Mesodermal cell (in vitro differentiated cells): Measurements from ENCODE around the gene RAB22A. TPM values are rescaled to one million over a fixed set of nuclear protein-coding genes. Genes with fewer than 3 reads are reported as not detected.
A peak's percentile ranks its signal among the peaks of the same experiment; 100 is the strongest.

Experiments used
- H3K27ac ChIP-seq: 2 replicates; pipeline ENCODE4 v1.7.0; 2013; ENCODE audit warnings: mild to moderate bottlenecking, low read depth, low read length, moderate library complexity; ENCODE audit not compliant: severe bottlenecking
- H3K36me3 ChIP-seq: 2 replicates; pipeline ENCODE4 v1.7.1; 2013; ENCODE audit warnings: mild to moderate bottlenecking, low read length, moderate library complexity; ENCODE audit not compliant: control insufficient read depth, insufficient read depth
- H3K4me1 ChIP-seq: one replicate; pipeline ENCODE4 v1.7.1; 2013; ENCODE audit warnings: mild to moderate bottlenecking, low read length; ENCODE audit not compliant: insufficient read depth, control insufficient read depth, poor library complexity, severe bottlenecking
- H3K4me3 ChIP-seq: 2 replicates; pipeline ENCODE4 v1.7.0; 2013; ENCODE audit warnings: low read length, control low read depth, mild to moderate bottlenecking; ENCODE audit not compliant: insufficient read depth, poor library complexity, severe bottlenecking; ENCODE audit errors: extremely low read depth
- H3K9me3 ChIP-seq: 2 replicates; pipeline ENCODE4 v1.7.1; 2013; ENCODE audit warnings: mild to moderate bottlenecking, low read length, moderate library complexity; ENCODE audit not compliant: control insufficient read depth
- WGBS, 2 experiments: methylation state at CpG; one replicate each; pipeline ENCODE4 v1.1.5; 2013; ENCODE audit warnings: missing lambda C conversion rate in 2 of 2; ENCODE audit not compliant: insufficient coverage in 2 of 2; 5-methylcytosine and 5-hydroxymethylcytosine counted together
- polyA plus RNA-seq, 2 experiments: library from polyadenylated mRNA; stranded (reverse); fragments of 50-300 nt; gene quantifications; one replicate each; pipeline ENCODE4 v1.2.3, GENCODE V29; 2013

The RAB22A gene, protein sequence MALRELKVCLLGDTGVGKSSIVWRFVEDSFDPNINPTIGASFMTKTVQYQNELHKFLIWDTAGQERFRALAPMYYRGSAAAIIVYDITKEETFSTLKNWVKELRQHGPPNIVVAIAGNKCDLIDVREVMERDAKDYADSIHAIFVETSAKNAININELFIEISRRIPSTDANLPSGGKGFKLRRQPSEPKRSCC
- polyA plus RNA-seq (2013, experiment 1 of 2): 6.8 TPM
- 6.3 TPM for polyA plus RNA-seq (2013, experiment 2 of 2)

DNA sequence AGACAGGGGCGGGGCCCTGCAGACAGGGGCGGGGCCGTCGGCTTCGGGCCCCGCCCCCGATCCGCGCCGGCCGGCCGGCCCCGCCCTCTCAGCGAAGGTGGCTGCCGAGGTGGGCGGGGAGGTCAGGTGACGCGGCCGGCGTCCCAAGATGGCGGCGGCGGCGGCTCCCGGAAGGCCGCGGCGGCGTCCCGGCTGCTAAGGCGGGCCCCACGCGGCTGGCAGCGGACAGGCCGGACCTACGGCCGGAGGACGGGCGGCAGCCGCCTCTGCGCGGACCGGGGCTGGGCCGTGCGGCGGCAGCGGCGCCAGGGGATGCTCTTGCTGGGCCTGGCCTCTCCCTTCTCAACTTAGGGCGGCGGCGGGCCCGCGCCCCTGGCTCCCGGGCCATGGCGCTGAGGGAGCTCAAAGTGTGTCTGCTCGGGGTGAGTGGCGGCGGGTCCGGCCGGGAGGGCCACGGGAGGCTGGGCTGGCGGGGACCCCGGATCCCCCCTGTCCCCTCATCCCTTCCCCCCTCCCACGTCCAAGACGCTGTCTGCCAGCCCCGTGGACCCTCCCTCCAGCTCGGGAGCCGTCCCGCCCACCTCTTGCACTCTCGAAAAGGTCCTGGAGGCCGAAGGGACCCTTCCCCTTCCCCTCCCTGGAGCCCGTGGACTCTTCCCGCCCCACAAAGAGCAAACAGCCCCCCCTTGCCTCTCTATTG lies at the start of gene RAB22A:
Gene RAB22A, plus strand, starts transcription at position 125 of the 700 bp plus-strand sequence. Its CDS starts 262 bp downstream, at position 387.
- peaks cover 41% of the 10 kb centered on the region for H3K36me3 ChIP-seq
- no peaks in the 10 kb centered on the region for H3K9me3 ChIP-seq
- H3K27ac ChIP-seq: peak within 1 kb of the TSS; percentile 84
- 0 to 1% methylated on average over 40 to 46 of the region's 73 CpGs for WGBS, 2 experiments
- no peaks in the 10 kb centered on the region for H3K4me1 ChIP-seq
- H3K4me3 ChIP-seq: peak within 1 kb of the TSS; percentile 83

DNA sequence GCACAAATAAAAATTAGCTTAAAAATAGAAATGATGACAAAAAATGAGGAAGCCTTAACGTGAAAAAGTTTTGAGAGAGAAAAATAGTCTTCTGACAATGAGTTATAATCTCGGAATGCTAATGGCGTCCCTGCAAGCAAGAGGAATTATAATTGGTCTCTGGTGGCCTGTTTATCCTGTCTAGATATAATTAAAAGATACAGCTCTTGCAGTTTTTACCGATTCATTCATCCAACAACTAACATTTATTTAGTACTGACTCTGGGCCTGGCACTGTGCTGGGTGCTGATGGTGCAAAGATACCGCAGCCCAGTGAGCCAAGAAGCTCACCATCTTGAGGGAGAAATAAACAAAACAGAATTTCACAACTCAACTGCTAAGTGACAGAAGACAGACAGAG lies 49.5 kb upstream of the RAB22A start:
- 93 to 100% methylated on average over 2 to 3 of the region's 5 CpGs for WGBS, 2 experiments
- H3K9me3 ChIP-seq: no peaks in the 10 kb centered on the region
- H3K27ac ChIP-seq: no peak overlapping the region
- no peaks in the 10 kb centered on the region for H3K4me1 ChIP-seq
- H3K4me3 ChIP-seq: no peak overlapping the region
- H3K36me3 ChIP-seq: peaks cover 45% of the 10 kb centered on the region

DNA sequence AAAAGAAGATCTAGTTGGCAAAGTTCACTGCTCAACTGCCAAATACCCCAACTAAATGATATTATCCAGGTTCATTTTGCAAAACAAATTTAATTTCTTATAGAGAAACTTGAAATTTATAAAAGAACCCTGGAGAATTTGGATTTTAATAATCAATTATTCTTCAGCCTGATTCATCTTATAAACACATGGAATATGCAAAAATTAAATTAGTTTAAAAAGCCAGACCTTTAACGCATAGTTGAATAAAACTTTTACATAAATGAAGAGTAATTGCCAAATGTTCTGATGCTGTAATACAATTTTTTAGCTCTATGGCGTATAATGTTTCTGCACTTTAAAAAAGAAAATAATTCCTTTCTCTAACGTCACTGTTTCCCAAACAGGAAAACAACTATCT lies 47.9 kb upstream of the RAB22A start:
- H3K27ac ChIP-seq: no peak overlapping the region
- H3K9me3 ChIP-seq: no peaks in the 10 kb centered on the region
- H3K36me3 ChIP-seq: peaks cover 58% of the 10 kb centered on the region
- H3K4me3 ChIP-seq: no peak overlapping the region
- no CpG with 5 or more reads among the region's 3 CpGs for WGBS, 2 experiments
- H3K4me1 ChIP-seq: no peaks in the 10 kb centered on the region

DNA sequence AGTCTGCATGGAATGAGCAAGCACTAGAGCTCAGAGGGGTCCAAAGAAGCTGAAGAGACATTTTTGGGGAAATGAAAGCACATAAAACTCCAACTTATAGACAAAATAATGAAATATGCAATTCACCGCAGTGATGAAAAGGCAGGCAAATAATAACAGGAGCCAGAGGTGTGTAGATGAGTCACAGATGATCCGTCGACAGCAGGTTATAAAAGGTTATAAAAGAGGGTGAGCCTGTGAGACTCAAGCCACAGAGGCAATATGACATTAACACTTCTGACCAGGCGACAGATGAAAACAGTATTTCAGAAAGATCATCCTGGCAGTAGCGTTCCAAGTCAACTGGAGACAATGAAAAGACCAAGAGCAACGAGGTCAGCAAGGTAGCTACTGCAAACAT lies 45.2 kb upstream of the RAB22A start:
- H3K4me1 ChIP-seq: no peaks in the 10 kb centered on the region
- peaks cover 56% of the 10 kb centered on the region for H3K36me3 ChIP-seq
- no peak overlapping the region for H3K4me3 ChIP-seq
- H3K27ac ChIP-seq: no peak overlapping the region
- WGBS, 2 experiments: 92 to 93% methylated on average over 5 to 6 of the region's 6 CpGs
- H3K9me3 ChIP-seq: no peaks in the 10 kb centered on the region

DNA sequence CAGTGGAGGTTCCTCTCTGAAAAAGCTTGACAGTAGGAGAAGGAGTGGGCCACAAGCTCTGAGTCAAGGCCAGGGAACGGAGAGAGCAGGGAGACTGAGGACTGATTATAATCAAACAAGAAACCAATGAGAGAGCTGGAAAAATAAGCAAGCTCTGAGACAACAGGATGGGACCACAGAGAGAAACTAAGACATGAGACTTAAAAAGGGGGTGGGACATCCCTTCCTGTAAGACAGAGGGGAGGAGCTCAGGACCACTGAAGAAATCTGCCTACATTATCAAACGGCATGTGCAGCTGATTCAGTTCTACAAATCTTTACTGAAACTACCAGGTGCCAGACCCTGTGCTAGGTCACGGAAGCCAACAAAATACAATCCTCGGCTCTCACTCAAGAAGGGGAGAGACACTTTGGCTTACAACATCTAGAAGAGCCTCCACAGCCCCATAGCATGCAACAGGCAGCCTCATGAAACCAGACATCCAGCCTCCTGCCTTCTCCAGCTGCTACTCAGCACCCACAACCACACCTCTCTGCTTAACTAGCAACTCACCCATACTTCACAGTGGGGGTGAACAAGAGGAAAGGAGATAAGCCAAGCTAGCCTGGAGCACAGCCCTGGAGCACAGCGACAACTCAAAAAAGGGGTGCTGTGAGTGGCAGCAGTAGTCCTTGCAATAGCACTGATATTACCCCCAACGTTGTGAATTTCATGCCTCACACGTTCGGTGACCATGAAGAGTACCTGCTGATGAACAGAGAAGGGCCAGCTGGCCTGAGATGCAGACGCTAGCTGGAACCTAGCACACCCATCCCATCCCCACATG lies 41.9 kb upstream of the RAB22A start:
- Histone ChIP-seq H3K4me3 (no peak overlapping the region), H3K4me1 (no peaks in the 10 kb centered on the region), H3K36me3 (peaks cover 43% of the 10 kb centered on the region), H3K9me3 (no peaks in the 10 kb centered on the region), H3K27ac (no peak overlapping the region)
- 74 to 82% methylated on average over 7 to 8 of the region's 9 CpGs for WGBS, 2 experiments

DNA sequence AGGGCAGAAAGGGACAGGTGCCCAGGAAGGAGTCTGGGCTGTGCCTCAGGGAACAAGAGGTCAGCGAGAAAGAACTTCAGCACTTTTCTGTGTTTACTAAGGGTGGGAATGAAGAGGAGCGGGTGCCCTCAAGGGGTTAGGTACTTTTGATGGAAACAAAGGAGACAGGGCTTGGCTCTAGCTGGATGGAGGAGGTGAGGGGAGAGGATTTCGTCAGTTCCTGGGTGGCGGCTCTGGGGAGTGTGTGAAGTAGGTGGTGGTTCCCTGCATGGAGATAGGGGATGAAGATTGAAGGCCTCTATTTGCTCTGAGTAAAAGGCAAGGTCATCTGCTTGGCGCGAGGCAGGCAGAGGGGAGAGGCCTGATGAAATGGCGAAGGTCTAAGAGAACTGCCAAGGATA lies 41.1 kb upstream of the RAB22A start:
- H3K4me3 ChIP-seq: no peak overlapping the region
- no peak overlapping the region for H3K27ac ChIP-seq
- WGBS, 2 experiments: 91 to 96% methylated on average over 7 of the region's 7 CpGs
- H3K9me3 ChIP-seq: peaks cover 2% of the 10 kb centered on the region
- H3K36me3 ChIP-seq: peaks cover 36% of the 10 kb centered on the region
- no peaks in the 10 kb centered on the region for H3K4me1 ChIP-seq

DNA sequence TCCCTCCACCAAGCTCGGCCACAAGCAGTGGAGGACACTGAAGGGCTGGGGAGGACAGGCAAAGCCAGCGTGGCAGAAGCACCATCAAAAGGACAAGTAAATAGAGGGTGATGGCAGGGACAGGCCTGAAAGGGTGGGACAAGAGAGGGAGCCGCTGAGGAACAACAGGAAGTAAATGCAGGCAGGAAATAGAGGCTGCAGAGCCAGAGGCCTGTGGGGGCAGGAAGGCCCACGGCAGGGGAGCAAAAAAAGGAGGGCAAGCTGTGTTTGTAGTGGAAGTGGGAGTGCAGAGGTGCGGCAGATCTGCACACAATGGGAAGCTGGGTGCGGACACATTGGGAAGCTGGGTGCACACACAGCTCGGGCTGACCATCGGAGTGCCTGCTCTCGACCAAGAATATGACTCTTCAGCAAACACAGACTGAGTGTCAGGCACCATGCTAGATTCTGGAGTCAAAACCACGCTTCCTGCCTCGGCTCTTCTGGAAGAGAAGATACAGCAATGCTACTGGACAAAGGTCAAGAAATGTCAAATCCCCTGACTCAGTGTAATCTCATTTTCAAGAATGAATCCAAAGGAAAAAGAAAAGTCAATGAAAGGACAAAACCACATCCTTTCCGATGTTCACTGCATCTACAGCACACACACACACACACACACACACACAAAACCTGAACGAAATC lies 40.4 kb upstream of the RAB22A start:
- H3K4me3 ChIP-seq: no peak overlapping the region
- H3K27ac ChIP-seq: no peak overlapping the region
- no peaks in the 10 kb centered on the region for H3K4me1 ChIP-seq
- H3K36me3 ChIP-seq: peaks cover 32% of the 10 kb centered on the region
- WGBS, 2 experiments: 85 to 95% methylated on average over 10 to 11 of the region's 13 CpGs
- H3K9me3 ChIP-seq: peaks cover 5% of the 10 kb centered on the region

DNA sequence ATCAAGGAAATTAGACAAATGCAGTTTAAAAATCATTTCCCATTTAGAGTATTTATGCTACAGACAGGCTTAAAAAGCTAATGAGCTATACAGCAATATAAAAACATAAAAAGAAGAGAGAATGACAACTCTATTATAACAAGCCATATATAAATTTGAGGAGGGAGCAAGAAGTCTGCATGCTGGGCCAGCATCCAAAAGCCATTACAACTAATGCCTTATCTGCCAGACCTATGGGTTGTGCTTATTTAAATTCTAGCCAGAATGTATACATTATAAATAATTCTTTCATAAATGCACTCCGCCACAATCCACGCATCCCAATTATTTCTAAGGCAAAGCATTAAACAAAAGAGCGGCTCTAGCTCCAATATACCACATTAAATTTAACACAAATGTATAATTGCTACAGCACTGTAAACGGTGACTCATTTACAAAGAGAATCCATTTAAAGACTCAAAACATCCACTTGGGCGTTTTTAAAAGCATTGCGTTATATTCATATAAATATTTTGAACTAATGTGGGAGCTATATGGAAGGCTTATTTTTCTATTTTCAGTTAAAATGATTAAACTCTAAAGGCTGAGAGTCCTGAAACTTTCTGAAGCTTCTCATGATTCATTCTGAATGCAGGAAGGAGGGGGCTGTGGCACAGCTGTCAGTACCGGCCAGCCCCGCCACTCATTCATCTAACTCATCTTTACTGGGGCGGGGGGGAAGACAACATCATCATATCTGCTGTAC lies 37.7 kb upstream of the RAB22A start:
- WGBS, 2 experiments: 89 to 100% methylated on average over 3 to 4 of the region's 9 CpGs
- H3K27ac ChIP-seq: no peak overlapping the region
- no peak overlapping the region for H3K4me3 ChIP-seq
- H3K36me3 ChIP-seq: peaks cover 10% of the 10 kb centered on the region
- H3K4me1 ChIP-seq: no peaks in the 10 kb centered on the region
- H3K9me3 ChIP-seq: peaks cover 5% of the 10 kb centered on the region

DNA sequence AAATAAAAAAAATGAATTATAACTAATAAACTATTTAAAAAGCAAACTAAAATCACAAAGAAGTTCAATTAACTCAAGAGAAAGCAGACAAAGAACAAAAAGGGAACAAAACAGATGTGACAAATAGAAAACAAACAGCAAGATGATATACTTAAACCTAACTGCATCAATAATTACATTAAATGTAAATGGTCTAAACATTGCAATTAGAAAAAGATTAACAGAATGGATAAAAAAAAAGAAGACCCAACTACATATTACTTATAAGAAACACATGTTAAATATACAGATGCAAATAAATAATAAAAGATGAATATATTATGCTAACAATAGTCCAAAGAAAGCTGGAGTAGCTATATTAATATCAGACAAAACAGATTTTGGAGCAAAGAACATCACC lies 35.1 kb upstream of the RAB22A start:
- Histone ChIP-seq H3K4me1 (no peaks in the 10 kb centered on the region), H3K36me3 (peaks cover 10% of the 10 kb centered on the region), H3K4me3 (no peak overlapping the region), H3K9me3 (peaks cover 5% of the 10 kb centered on the region), H3K27ac (no peak overlapping the region)

DNA sequence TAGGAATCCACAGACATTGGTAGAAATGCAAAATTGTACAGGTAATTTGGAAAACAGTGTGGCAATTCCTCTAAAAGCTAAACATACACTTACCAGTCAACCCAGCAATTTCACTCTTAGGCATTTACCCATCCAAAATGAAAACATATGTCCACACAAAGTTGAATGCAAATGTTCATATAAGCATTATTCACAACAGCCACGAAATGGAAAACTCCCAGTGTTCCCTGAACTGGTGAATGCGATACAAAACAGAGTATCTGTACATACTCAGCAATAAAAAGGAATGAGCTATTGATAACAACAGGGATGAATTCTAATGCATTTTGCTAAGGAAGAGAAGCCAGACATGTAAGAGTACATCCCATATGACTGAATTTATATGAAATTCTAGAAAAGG lies 32.4 kb upstream of the RAB22A start:
- 100% methylated on average over 1 of the region's 2 CpGs; no CpG with 5 or more reads in 1 of the 2 experiments for WGBS, 2 experiments
- H3K36me3 ChIP-seq: peaks cover 7% of the 10 kb centered on the region
- no peaks in the 10 kb centered on the region for H3K4me1 ChIP-seq
- H3K4me3 ChIP-seq: no peak overlapping the region
- H3K27ac ChIP-seq: no peak overlapping the region
- peaks cover 5% of the 10 kb centered on the region for H3K9me3 ChIP-seq
